H54 (cell line): ENCODE results near the gene AUNIP.

Source experiments
- DNase-seq: peaks from one replicate; pipeline ENCODE4 v3.0.0; 2011; ENCODE audit warnings: low spot score, mixed read lengths; ENCODE audit not compliant: insufficient read length
- FAIRE-seq: peaks from 3 replicates; lab custom pipeline; 2011; peaks lifted over from hg19 to GRCh38; lab: Jason Lieb, UNC
- POLR2A ChIP-seq: IDR thresholded peaks from 2 replicates; pipeline ENCODE4 v1.6.1; 2011; ENCODE audit warnings: low read depth, mild to moderate bottlenecking, low read length

The AUNIP gene

DNA sequence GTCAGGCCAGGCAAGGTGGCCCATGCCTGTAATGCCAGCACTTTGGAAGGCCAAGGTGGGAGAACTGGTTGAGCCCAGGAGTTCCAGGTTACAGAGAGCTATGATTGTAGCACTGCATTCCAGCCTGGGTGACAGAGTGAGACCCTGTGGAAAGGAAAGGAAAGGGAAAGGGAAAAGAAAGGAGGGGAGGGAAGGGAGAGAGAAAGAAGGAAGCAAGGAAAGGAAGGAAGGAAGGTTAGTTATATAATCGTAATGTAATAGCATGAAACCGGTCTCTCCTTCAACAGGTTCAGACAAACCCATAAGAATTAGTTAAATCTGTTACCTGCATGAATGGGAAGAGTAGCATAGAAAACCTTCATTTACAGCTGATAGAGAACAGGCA lies 17.4 kb upstream of the AUNIP start:
- no peak for DNase-seq
- TF ChIP-seq POLR2A: no peak
- no peak for FAIRE-seq

DNA sequence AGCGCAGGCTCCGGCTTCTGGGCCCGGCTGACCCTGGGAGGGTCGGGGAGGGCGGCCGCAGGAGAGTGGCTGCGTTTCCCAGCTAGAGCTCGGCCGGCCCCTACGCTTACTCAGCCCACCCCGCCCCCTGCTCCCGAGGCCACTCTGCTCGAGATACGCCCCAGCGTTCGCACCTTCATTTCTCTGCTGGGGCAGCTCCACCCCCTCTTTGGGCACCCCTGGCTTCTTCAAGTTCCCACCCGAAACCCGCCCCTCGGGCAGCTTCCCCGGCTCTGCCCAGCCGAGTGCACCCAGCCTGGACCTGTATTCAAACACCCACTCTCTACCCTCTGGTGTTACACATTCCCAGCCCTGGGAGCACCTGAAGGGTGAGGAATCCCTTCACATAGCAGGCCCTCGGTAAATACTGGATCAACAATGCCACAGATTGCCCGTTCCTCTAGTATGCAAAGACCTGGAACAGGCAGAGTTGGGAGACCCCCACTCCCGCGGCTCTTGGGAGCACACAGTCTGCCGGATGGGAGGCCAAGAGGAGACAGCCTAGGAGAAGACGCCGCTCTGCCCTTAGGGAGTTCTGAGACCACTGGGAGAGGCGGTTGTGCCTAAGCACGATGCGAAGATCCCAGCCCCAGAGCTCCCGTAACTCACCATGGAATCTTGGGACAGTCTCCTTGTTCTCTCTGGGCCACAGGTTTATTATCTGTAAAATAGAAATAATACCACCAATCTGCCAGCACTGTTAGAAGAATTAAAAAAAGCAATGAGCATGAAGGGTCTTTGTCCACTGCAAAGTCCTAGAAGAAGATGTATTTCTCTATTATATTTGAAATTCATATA lies 16.8 kb upstream of the AUNIP start:
- TF ChIP-seq POLR2A: no peak
- FAIRE-seq (no peak), DNase-seq (no peak)

DNA sequence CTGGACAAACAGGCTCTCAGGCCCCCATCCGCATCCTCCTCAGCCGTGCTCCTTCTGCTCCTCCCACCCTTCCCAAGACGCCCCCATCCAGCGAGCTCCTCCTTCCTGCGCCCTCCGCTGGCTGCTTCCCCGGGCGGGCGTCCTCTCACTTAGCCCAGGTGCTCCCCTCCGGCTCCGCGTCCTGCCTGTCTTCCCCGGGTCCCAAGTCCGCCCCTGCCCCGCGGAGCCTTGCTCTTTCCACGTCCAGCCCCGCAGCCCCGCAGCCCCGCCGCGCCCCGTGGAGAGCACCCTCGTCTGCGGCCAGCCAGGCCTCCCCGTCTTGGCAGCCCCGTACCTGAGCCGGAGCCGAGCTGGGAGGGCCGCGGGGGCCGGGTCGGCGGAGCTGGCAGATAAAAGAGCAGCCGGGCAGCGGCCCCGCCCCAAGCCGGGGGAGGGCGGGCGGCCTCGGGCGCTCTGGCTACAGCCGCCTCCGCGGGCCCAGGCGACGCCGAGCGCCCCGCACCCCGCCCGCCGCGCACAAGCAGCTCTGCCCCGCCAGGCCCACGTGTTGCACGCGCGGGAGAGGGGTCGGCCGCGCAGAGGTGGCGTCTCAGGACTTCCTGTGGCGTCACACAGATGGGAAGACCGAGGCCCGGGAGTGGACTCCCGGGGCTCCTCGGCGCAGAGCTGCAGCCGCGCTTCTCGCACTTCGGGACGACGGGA lies 16.0 kb upstream of the AUNIP start, which contains the start of gene PAQR7:
PAQR7 (minus strand) TSS at position 555 of the 702 bp plus-strand sequence. CDS start 11,869 bp downstream, outside the sequence.
- DNase-seq (no peak), FAIRE-seq (no peak)
- TF ChIP-seq POLR2A: 0 out of 2 replicates have a peak, but pooled peaks have one; percentile 2

DNA sequence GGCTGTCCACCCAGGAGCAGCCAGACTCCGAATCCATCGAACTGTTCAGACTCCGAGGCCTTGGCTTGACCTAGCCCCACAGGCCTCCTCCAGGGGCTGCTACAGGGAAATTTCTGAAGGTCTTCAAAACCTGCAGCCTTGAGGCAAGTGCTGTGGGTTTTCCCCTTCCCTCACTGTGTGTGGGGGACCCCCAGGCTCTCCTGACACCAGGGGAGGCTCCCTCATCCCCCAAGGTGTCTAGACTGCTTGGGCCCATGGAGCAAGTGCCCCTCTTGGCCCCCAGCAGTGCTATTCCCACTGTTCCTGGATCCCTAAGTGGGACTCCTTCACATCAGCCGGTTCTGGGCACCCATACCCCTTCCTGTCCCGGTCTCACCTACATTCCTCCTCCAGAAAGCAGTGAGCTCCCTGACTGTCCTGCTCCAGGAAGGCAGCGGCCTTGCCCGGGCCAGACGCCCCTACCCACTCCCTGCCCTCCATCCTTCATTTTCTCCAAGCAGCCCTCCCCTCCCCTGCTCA lies 15.4 kb upstream of the AUNIP start:
- TF ChIP-seq POLR2A: no peak

GRCh38 chr1:25874209-25874608 lies 15.0 kb upstream of the AUNIP start:
- DNase-seq: no peak
- no peak for TF ChIP-seq POLR2A
- no peak for FAIRE-seq

More for the DNA sequence above, 15.4 kb upstream of the AUNIP start:
- DNase-seq (no peak), FAIRE-seq (no peak)

DNA sequence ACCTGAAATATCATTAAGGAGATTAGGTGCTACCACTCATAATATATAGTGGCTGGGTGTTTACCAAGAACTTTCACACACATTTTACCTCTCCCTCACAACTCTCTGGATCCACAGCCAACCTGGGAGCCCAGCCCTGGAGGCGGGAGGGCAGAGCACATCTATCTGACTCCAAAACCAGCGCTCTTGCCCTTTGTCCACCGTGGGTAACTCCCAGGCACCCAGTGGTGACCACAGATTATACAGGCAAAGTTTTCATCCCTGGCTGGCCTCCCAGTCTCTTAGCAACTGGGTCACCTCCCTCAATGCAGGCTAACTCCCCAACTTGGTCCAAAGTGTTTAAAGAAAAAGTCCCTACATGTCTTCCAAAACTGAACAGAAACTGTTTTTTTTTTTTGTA lies 13.9 kb upstream of the AUNIP start:
- no peak for FAIRE-seq
- TF ChIP-seq POLR2A: no peak
- no peak for DNase-seq

DNA sequence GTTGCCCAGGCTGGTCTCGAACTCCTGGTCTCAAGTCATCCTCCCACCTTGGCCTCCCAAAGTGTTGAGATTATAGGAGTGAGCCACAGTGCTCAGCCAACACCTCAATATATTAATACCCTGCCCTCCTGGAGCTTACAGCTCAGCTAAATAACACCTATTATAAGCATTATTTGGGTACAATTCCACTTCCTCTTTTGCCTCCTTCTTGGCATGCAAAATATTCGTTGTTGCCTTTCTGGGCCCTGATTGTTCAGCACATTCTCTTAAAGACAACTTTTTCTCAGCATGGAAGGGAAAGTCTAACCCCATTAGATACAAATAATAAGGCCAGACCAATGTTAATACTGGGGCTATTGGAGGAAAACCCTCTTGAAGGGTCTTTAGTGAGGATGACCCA lies 13.5 kb upstream of the AUNIP start:
- no peak for TF ChIP-seq POLR2A
- no peak for FAIRE-seq
- no peak for DNase-seq

DNA sequence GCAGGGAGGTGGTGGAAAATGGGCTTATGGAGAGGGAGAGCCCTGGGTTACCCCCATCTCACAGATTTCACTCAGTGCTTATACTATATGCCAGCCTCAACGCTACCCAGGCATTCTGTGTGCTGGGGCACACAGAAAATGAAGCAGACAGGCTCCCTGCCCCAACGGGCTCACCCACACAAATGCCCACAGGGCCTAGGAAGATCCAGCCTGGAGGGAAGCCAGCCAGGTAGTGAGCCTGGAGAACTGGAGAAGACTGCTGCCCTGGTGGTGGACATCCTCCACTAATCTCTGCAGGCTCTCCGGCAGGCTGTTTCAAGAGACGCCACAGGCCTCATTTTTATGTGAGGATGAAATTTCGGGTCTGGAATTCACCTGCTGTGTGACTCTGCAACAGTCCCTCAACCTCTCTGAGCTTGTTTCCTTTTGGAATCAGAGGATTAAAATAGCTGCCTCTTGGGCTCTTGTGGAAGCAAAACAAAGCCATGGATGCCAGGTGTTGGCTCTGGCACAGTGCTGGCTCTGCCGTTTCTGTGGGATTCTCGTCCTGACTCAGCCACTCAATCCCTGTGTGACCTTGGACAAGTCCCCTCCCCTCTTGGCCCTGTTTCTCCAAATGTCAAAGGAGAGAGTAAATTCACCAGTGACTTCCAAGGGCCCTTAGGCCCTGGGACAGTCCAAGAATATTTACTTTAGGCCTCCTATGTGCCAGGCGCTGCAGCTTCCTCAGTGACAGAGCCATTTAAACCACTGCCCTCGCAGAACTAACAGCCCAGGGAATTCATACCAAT lies 12.6 kb upstream of the AUNIP start:
- no peak for TF ChIP-seq POLR2A
- no peak for FAIRE-seq
- DNase-seq: no peak

GRCh38 chr1:25871086-25871703 lies 11.9 kb upstream of the AUNIP start:
- DNase-seq (no peak), FAIRE-seq (no peak)
- no peak for TF ChIP-seq POLR2A

DNA sequence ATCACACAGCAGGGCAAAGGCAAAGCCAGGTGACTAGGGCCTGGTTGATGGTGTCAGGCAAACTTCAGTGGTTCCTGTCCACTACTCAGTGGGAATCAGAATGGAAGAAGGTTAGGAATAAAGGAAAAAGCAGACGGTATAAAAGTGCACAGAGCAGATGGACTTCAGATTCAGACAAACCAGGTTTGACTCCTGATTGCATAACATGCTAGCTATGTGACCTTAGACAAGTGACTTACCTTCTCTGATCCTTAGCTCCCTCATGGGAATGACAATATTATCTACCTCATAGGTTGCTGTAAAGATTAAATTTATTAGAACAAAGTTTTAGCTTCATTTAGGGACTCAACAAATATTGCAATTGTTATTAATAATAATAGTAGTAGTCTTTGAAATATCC lies 11.4 kb upstream of the AUNIP start:
- no peak for FAIRE-seq
- no peak for DNase-seq
- TF ChIP-seq POLR2A: no peak

DNA sequence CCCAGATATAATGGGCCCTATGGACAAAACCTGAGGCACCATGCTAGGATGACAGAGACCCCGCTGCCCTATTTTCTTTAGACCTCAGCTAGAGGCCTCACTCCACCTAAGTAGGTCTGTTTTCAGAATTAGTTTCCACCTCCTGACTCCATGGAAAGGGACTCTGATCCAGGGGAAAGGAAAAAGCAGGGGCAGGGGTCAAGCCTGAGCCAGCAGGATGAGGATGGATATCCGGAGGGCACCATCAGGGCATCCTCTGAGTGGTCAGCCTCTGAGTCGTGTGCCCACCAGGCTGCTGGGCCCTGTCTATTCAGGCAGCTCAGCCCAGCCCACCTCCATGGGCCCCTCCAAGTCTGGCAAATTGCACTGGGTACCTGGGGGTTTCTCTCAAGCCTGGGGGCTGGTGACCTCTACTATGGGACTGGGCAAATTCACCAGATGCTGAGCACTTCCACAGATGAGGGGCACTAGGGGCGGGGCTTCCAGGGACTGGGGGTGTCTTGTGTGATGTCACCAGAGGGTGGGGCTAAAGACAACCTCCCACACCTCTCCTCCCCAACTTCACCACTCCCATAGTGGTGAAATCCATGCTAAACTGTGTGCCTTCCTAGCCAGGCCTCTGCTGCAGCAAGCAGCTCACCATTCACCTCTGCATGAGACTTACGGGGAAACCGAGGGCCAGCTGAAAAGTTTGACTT lies 10.8 kb upstream of the AUNIP start:
- DNase-seq (no peak), FAIRE-seq (no peak)
- TF ChIP-seq POLR2A: no peak

DNA sequence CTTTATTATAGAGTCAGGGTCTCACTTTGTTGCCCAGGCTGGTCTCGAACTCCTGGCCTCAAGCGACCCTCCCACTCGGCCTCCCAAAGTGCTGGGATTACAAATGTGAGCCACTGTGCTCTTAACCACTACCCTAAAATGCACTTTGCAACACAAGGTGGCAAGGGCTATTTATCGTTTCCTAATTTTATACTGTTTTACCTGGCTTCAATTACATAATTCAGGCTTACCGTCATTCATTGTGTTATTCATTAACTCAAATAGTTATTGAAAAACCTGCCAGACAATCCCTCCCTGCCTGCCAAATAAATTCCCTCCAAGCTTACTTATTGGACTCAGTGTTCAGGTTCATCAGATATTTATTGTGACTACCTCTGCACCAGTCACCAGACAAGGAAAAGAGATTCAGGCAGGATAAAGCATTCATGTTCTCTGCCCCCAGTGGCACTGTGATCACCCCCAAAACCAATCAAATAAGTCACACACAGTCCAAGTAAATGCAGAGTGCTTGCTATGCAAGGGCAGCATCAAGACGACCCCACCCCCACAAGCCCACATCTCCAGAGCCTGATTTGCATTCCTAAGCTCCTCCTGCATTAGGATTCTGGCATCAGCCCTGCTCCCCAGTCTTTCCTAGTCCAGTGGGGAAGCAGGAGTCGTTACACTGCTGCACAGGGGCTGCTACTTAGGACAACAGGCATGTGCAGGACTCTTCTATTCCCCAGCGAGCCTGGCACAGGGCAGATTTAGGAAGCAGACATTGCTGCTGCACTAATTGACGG lies 8.1 kb upstream of the AUNIP start:
- FAIRE-seq (no peak), DNase-seq (no peak)
- no peak for TF ChIP-seq POLR2A
